KBM-7 (cell line): Measurements from ENCODE around the gene ARNT2.

Experiments
- DNase-seq: peaks from one replicate; pipeline ENCODE4 v3.0.0-alpha.2; 2015
- in situ Hi-C: fragments of 300-500 bp; cut with MboI; formaldehyde crosslinking; loops from 2 replicates; pipeline ENCODE4 v1.14.3; 2020; ENCODE audit warnings: low sequenced_read_pairs, low pct_unique_long_range_greater_than_20kb, mixed read lengths

ARNT2 gene

DNA sequence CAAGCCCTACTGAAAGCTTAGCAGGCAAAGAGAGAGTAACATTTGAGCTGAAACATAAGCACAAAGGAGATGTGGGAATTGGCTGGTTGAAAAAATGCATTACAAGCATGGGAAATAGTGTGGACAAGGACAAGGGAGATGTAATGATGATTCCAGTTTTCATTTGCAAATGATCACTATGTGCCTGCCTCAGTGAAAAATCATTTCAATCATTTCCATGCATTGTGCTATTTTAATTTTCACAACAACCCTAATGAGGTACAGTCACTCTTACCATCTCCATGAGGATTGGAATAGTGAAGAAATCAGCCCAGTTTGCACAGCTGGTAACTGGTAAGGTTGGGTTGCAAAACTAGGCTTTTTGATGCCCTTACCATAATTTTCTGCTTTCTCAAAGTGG lies 123.2 kb downstream of the ARNT2 start:
- in situ Hi-C loops, result no loop called here

DNA sequence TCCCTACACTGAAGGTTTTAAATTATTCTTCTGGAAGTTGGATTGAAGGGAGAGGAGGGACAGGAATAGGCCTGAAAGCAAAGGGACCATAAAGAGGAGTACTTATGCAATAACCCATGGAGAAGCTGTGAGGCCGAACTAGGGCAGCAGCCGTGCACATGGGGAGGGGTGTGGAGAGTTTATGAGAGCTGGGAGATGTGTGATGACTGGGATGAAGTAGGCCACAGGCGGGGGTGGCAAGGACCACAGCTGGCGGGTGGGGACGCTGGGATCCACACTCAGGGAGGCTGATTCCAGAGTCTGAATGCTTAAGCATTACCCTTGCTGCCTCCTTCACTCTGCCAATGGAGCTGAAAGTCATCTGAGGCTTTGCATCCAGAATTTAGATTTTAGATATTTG lies 123.8 kb downstream of the ARNT2 start:
- DNase-seq, result no peak
- in situ Hi-C loops, result no loop called here

More for the DNA sequence above, 123.2 kb downstream of the ARNT2 start:
- no peak for DNase-seq

DNA sequence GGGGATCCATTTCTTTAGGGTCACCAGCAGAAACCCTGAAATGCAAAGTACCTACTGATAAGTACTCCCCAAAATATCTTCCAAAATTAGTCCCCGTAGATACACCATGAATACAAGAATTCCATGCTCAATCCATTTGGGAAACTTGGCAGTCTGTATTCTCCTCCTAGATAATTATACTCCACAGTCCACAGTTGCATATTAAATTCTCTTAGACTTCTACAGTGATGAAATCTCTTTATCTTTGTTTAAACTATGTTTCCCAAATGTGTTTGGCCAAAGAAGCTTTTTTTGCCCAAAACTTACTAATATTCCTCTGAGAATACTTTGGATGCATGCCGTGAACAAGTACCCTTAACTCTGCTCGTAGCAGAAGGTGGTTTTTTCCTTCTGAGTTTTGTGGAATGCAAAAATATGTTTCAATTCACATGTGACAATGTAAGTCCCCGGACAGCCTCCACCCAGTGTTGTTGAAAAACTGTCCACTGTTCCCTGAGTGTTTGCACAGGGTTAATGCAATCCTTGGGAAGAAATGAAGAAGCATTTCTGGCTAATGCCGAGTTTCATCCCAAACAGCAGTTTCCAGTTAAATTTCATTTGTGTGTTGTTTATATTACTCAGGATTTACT lies 126.7 kb downstream of the ARNT2 start:
- in situ Hi-C loops, result no loop called here
- no peak for DNase-seq

DNA sequence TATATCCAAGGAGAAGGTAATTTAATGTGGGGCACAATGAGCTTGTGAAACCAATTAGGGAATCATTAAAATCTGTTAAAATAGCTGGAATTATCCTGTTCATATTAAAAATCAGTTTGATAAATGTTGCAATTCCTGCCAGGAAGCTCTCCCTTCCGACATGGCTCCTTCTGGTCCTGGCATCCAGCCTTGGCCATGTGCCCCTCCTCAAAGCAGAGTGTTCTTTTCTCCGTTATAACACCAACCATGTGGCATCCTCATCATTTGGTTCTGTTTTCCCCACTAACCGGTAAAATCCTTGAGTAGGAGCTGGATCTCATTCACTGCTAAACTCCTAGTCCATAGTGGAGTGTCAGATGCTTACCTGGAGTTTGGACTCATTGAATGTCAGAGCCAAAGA lies 127.2 kb downstream of the ARNT2 start:
- no peak for DNase-seq
- in situ Hi-C loops, result no loop called here

DNA sequence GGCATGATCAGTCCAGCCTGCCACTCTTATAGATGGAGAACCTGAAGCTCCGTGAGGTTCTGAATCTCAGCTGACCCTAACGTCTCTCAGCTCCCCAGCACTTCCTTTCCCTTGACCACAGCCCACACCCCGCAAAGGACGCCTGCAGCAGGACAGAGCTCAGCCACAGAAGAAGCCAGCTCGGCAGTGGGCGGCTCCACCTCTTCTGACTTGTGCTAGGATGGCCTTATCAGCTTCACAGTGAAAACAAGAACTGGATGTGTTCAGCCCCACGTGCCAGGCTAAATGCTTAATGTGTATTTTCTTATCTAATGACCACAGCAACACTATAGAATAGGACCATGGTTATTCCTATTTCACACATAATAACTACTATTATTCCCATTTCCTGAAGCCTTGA lies 127.6 kb downstream of the ARNT2 start:
- no peak for DNase-seq
- in situ Hi-C loops, result no loop called here

DNA sequence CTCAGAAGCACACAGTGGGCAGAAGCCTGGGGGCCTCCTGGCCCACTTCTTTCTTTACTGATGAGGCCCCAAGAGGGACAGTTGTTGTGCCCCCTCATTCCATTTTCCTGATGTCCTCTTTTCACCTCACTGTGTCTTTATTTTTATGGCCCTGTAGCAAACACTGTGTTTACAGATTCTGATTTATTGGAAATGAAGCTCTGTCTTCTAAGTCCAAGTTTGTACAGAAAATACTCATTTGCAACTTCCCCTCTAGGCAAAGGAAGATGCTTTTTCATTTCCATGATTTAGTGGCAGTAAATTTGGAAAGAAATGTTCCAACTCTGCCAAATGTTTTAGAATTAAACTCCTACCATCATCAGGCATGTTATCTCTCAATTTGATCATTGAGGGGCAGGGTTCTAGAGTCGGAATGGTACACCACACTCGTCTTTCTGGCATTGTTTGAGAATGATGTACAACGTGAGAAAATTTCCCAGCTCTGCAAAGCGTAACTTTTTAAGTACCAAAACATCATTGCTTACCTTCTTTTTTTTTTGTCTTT lies 129.7 kb downstream of the ARNT2 start:
- in situ Hi-C loops, result no loop called here
- DNase-seq, result no peak

DNA sequence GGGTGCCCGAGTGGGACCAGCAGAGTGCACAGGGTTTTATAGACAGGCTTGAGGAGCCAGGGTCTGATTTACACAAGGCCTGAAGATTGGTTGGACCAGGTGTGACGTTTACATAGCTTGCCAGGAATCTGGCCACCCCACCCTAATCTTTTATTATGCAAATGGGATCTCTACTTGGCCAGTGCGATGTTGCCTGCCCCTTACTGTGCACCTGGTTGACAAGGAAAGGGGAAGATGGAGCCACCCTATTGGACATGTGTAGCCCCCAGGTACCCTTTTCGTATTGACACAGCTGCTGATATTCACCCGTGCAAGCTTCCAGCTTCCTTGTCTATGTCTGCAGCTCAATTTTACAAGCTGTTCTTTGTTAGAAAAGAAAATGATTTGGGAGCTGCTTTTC lies 132.0 kb downstream of the ARNT2 start:
- DNase-seq, result no peak
- in situ Hi-C loops, result no loop called here

DNA sequence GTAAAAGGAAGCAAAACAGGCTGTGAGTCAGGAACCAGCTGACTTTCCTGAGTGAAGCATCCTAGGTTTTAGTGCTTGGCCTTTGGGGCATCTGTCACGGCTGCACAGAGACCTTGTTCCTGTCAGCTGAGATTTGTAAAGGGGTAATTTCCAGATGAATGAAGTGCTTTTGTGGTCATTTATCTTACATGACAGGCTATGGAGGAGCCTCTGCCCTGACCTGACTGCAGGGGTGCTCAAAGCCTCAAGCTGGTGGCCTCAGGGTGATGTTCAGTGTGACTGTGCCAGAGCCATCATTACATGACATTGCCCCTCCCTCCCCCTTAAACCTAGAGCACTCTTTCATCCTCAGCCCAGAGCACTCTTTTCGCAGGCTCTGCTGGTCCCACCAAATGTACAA lies 132.5 kb downstream of the ARNT2 start:
- DNase-seq, result no peak
- in situ Hi-C loops, result no loop called here

DNA sequence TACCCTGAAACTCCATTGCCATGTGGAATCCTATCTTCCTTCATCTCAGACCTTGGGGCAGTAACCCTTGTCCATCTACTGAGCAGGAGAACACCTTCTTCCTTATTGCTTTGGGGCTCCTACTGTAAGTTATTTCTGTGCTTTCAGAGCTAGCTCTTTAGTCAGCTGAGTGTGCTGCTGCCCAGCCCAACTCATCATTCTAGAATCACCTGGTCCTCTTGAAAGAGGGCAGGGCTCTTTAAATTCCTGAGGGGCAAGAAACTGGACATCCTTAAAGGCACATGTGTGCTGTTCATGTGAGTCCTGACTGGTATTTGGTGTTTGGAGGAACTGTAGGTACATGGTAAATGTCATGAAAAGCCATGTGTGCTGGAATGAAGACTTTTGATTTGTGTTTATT lies 140.9 kb downstream of the ARNT2 start:
- in situ Hi-C loops, result no loop called here
- DNase-seq, result no peak

DNA sequence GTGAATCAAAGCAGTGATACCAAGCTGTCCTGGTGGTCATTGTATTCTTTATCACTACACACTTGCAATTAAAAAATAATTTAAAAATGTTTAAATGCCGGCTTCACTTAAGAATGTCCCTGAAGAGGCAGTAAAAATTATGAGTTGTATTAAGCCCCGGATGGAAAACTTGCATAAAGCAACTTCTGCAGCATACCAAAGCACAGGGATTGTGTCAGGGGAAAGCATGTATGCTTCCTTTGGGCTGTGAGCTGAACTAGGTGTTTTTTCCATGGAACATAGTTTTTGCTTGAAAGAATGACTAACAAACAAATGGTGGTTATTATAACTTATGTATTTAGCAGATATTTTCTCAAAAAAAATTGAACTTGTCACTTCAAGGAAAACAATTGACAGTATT lies 143.1 kb downstream of the ARNT2 start:
- no peak for DNase-seq
- in situ Hi-C loops, result no loop called here

DNA sequence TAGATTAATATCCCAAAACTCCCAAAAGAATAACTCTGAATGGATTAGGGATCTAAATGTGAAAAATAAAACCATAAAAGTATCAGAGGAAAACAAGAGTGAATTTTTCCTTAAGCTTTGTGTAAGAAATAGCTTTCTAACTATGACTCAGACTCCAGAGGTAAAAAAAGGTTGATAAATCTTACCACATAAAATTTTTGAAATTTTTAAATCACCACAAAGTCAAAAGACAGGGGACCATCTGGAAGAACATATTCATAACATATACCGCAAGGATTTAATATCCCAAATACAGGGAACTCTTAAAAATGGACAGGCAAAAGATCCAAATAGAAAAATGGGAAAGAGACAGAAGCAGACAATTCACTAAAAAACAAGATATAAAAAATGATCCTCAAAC lies 145.0 kb downstream of the ARNT2 start:
- DNase-seq, result no peak
- in situ Hi-C loops, result no loop called here

DNA sequence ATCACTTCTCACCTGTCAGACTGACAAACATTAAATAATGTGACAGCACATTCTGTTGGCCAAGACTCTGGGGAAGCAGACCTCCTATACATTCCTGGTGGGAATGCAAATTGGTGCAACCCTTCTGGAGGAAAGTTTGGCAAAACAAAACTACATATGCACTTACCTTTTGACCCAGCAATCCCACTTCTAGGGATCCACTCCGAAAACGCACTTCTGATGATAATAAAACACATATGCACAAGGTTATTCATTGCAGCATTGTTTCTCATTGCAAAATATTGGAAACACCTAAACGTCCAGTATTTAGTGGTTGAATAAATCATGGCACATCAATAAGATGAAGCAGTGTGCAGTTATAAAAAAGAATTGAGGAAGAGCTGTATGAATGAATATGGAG lies 145.5 kb downstream of the ARNT2 start:
- no peak for DNase-seq
- in situ Hi-C loops, result no loop called here

DNA sequence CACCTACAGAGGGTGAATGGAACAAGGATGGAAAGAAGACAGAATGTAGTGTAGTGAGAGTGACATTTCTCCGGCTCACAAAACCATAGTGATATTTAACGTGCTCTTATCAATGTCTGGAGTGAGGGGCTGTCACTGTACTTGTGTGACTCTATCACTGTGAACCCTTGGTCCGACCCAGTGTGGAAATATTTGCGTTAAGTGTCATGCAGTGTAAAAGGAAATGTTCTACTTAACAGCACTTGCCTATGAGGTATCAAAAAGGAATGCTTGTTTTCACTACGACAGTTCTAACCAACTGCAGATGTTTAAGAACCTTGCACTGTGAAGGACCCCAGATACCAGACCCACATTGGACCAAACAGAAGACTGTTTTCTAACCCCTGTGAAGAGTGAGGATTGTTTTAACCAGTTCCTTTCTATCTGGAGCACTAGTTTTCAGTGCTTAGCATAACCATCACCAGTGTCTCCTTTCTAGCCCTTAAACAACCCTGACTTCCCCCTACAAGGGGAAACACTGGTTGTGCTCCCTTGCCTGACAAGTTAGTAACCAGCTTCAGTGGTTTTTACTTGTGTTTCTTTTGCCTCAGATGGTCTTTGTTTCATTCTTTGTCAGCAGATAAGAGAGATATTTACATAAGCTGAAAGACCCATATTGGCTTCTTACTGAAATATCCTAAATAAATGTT lies 146.2 kb downstream of the ARNT2 start:
- in situ Hi-C loops, result no loop called here
- DNase-seq, result no peak

DNA sequence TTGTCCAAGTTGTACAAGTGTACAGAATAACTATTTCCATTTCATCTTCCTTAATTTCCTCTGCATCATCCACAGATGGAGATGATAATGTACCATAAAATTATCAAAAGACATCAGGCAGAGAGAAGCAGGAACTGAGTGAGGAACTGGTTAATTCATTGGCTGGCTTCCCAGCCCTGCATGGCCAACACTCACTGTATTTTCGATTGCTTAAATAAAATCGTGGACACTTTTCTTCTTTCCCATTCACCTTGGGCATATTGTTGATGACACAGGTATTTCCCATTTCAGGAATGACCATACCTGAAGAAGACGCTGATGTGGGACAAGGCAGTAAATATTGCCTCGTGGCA lies 146.7 kb downstream of the ARNT2 start:
- in situ Hi-C loops, result no loop called here
- DNase-seq, result no peak

DNA sequence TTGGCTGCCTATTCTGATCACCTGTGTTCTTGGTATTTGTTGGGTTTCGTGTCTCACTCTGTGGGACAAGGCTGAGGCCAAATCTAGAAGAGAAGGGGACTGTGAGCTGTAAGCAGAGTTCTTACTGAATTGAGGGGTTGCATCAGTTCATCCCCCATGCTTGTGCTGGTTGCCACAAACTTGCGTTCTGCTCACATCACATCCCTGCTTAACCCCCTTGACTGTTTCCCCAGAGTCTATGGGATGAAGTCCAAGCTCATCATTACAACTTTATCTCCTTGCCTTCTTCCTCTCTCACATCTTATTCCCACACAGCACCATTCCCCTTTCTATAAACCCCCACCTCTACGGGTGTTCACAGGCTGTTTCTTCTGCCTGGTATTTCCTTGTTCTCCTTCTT lies 147.2 kb downstream of the ARNT2 start:
- in situ Hi-C loops, result no loop called here
- no peak for DNase-seq

DNA sequence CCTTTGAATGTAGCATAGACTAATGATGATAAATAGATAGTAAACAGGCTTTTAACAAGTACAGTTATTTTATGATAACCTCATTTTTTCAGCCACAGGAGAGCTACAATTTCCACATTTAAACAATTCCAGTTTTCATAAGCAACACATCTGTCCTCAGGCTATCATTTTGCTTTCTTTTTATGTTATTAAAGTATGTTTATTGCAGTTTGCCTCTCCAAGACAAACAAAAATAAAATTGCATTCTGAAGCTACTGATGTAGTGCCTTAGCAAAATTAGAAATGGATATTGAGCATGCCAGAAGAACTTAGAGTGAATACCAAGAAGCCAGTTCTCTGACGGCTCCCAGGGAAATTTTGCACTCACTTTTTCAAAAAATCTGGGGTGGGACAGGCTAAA lies 150.4 kb downstream of the ARNT2 start:
- DNase-seq, result no peak
- in situ Hi-C loops, result no loop called here

DNA sequence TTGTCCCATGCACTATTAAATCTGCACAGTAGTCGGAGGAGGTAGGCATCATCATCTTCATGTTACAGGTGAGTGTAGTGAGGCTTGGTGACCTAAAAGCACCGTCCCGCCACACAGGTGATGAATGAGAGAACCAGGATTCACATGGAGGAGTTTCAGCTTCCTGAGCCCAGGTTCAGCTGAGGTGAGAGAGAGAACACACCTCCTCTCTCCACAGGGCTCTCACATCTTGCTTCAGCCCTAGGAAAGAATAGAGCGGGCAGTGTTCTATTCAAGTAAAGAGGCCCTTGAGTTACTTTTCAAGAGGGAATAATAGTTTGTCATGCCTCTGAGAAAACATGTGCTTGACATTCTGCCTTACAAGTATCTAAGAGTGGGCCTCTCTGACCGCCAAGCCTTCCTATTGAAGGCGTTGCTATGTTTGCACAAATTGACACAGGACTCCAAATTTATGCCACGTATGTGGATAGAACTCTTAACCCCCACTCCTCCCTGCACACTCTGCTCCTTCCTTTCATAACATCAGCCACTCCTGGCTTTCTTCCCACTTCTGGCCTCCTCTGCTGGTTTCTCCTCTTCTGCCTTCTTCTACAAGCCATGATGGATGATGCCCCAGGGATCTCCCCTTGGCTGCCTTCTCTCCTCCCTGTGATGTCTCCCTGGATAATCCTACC lies 152.6 kb downstream of the ARNT2 start:
- DNase-seq, result no peak
- in situ Hi-C loops, result no loop called here

DNA sequence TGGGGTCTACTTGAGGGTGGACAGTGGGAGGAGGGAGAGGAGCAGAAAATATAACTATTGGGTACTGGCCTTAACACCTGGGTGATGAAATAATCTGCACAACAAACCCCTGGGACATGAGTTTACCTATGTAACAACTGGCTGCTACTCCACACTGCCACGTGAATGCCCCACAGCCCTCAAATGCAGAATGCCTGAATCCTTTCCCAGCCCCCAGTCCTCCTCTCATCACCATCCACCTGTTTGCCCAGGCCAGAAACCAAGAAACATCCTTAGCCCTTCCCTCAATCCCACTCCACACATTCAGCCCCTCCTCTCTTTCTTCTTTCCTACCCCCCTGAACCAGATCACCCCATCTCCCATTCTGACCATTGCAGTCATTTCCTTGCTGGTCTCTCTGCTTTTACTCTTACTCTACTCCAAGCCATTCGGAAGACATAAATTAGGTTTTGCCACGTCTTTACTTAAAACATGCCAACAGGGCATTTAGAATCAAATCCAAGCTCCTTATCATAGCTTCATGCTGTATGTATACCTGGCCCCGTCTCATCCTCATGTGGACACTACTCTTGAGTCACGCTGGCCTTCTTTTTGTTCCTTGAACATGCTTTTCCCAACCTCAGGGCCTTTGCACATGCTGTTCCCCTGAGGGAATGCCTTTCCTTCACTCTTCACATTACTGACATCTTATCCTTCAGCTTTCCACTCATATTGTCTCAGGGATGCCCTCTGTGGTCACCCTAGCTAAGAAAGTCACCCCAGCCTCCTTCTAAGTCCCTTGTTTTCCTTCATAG lies 153.5 kb downstream of the ARNT2 start:
- in situ Hi-C loops, result no loop called here
- no peak for DNase-seq

DNA sequence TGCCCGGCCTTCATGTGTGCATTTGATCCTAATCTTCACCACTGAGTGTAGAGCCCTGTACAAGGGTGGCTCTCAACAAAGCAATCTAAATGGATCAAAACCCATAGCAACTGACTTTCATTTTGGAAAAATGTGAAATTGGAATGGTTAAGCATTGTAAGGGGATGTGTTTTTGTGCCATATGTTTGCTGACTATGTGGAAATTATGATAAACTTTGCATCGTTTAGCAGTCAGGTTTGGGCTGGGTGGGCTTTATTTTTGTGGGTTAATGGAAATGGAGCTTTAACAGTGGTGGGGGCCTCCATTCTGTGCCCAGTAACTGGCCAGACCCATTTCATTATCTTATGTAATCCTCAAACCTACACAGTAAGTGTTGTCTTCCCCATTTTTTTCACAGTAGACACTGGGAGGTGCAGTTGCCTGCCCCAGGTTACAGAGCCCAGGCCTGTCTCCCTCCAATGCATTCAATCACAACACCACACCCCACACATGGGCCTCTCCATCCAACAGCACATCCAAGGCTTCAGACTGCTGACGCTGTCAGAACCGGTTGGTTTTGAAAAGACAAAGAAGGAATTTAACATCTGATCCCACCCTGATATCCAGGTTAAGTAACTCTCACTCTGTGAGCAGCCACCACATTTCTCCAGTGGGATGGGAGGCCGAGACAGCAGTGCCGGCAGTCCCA lies 154.6 kb downstream of the ARNT2 start:
- in situ Hi-C loops, result no loop called here

More for the DNA sequence above, 154.6 kb downstream of the ARNT2 start:
- no peak for DNase-seq
